Right ventricle myocardium superior (tissue), 1 donor: ENCODE measurements around the gene RASGRF2. TPM values are rescaled to one million over a fixed set of nuclear protein-coding genes. Genes with fewer than 3 reads are reported as not detected.

ENCODE experiments used
- ATAC-seq: fragments of 200-7000 bp; cut with Tn5 transposase; one replicate; pipeline ENCODE4 v1.9.1; 2020; ENCODE audit warnings: mild to moderate bottlenecking; ENCODE audit not compliant: poor library complexity
- DNase-seq: peaks from one replicate; pipeline ENCODE4 v3.0.0-alpha.2; 2020
- intact Hi-C: fragments of 100-400 bp; cut with DNase I; formaldehyde crosslinking; loops from one replicate; pipeline ENCODE4 v1.11.2; 2022
- total RNA-seq: library from RNA; stranded (reverse); fragmentation: NEBNext Ultra II Directional; extraction: Animal tissue kit (Norgen Biotek cat#: 25700); gene quantifications from one replicate; pipeline ENCODE4 v1.2.1, GENCODE V29; 2021
- donor health status: DM: no; HTN: yes; CAD: no; lungs with severe emphysema.

RASGRF2 gene
- total RNA-seq, 1 donor from 2014 or later = 6.4 TPM

DNA sequence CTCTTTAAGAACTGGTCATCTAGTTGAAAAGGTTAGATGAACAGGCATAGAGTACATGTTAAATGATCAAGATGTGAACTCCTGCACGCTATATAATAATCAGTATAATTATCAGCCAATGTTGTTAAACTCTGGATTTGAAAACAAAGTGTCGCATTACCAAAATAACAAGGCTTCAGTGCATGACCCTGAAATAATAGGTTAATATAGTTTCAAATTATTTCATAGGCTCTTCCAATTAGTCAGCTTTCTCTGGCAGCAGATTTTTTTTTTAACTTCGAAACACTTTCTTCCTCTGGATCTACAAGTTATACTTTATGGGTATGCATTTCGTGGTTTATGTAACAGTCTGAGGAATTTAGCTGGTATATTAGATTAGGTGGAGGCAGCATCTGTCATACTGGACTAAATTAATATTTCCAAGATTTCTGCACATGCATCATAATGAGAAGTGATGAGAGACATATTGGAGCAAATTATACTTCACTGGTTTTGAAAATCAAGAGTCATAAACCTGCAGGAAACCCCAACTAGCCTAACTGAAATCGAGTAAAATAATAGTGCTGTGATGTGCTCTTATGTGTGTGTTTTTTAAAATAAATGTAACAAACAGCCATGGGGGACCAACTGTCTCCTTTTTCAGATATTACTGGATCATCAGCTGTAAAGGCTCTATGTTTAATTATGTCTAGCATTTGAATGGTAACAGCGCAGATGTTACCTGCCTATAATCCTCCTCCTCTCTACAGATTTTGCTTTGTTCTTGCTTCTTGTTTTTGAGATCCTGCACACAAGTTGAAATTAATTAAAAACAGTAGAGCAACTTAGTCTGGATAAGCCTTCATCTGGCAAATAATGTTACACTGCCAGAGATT lies 187.1 kb downstream of the RASGRF2 start:
- intact Hi-C loops = no loop called here
- ATAC-seq = no peak
- no peak for DNase-seq

DNA sequence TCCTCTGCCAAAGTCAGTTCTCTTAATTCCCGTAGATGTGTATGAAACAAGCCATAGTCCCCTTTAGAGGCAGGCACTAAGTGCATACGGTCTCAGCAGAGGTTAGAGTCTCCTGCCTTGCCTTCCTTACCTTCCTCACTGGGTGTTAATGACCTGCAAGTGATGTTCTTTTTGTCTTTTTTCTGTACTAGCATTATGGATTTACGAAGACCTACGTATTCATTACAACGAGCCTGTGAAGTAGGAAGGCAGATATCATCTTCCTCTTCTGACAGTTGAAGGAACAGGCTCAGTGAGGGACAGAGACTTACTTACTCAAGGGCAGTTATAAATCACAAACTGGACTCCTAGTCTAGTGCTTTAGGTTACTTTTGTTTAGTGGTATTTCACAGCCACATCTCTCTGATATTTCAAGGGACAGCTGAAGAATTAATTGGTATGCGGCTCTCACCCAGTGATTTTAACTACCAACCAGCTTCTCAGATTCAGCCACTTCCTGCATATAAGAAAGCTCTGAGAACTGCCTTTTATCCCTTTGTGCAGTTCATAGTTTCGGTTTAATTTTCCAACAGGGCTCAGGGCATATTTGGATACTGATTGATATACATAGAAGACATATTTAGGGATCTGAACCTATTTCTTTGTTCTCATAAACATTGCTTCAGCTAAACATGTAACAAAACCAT lies 187.9 kb downstream of the RASGRF2 start:
- DNase-seq = no peak

DNA sequence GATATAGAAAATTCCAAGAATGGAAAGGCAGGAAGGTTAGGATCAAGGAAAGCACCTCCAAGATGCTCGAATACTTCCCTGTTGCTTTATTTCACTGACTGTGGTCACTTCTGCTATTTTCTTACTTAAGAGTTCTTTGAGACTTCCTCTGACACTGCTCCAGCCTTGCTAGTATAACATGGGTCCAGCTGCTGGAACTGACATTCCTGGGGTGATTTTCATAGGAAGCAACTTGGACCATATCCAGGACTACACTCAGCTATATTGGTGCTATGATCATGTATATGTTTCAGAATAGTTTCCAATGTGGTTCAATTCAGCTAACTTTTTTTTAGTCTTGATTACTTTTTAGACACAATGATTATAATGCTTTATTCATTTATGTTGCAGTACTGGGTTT lies 191.4 kb downstream of the RASGRF2 start:
- ATAC-seq (no peak), DNase-seq (no peak)
- intact Hi-C loops = no loop called here

More for the DNA sequence above, 187.9 kb downstream of the RASGRF2 start:
- no peak for ATAC-seq
- intact Hi-C loops = no loop called here

DNA sequence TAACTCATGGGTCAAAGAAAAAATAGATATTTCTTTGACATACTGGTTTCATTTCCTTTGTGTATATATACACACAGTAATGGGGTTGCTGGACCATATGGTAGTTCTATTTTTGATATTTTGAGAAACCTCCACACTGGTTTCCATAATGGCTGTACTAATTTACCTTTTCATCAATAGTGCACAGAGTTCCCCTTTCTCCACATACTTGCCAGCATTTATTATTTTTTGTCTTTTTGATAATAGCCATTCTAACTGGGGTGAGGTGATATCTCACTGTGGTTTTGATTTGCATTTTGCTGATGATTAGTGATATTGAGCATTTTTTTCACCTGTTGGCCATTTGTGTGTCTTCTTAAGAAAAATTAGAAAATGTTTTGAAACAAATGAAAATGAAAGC lies 194.6 kb downstream of the RASGRF2 start:
- no peak for ATAC-seq
- no peak for DNase-seq
- intact Hi-C loops = no loop called here

GRCh38 chr5:81156732-81157131 lies 196.6 kb downstream of the RASGRF2 start:
- DNase-seq (no peak), ATAC-seq (no peak)
- intact Hi-C loops = no loop called here

DNA sequence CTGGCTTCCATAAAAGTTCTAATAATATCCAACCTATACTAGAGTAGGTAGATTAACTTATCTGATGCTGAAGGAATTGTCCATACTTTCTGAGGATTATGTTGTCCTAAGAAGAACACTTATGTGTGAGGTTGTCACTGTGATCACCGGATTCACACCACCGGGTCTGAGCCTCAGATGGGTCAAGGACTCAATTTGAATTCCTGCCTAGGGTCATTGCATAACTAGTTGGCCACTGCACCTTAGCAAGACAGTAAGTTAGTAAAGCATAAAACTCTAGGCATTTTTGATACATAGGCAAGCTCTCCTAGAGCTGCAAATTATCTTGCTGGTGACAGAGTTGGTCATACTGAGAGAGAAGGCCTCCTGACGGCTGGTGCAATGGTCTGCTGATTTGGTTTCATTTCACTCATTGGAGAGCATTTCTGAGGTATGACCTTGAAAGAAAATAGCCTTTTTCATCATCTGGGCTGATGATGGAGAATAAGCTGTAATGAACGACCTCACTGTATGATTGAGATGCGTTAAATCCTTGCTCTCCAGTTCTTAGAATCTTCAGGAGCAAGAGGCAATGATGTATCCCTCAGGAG lies 200.9 kb downstream of the RASGRF2 start:
- DNase-seq (no peak), ATAC-seq (no peak)
- intact Hi-C loops = loop anchor here (10.0 kb wide), 1 partner anchor 366 kb away; no protein-coding TSS in a partner anchor

GRCh38 chr5:81162501-81162900 lies 202.3 kb downstream of the RASGRF2 start:
- intact Hi-C loops = loop anchor here (10.0 kb wide), 1 partner anchor 368 kb away; no protein-coding TSS in a partner anchor
- DNase-seq (no peak), ATAC-seq (no peak)

DNA sequence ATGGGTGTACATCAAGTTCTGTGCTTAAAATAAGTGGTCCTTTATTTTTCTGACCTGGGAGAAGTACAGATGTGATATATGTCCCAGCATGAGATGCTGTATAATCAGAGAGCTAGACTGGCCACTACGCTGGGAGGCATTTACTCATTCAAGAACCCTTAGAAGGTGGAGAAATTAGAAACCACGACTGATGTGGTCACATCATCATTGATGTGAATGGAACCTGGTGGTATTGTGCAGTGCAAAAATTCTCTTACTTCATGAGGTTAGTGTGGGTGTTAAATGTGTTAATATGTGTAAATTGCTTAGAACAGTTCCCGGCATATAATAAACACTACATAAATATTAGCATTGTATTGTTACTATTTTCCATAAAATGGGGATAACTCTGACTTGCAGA lies 203.5 kb downstream of the RASGRF2 start:
- no peak for DNase-seq
- intact Hi-C loops = loop anchor here (10.0 kb wide), 1 partner anchor 369 kb away; no protein-coding TSS in a partner anchor
- ATAC-seq = no peak

DNA sequence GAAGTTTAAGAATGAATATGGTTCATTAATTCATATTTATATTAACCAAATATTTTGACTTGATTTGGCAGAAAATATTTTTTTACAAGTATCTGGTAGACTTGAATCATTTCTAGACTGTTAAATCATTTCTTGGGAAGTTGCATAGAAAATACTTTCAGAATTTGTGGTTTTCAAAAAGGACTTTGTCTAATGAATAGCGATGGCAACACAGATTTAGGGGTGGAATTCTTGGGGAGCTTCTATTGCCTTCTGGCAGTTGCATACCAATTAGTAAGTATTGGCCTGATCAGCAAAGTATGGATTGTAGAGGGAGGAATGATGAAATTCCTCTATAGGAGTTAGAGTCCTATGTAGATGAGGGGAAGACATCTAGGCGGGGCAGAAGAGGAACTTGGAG lies 204.3 kb downstream of the RASGRF2 start:
- DNase-seq (no peak), ATAC-seq (no peak)
- intact Hi-C loops = loop anchor here (10.0 kb wide), 1 partner anchor 370 kb away; no protein-coding TSS in a partner anchor

DNA sequence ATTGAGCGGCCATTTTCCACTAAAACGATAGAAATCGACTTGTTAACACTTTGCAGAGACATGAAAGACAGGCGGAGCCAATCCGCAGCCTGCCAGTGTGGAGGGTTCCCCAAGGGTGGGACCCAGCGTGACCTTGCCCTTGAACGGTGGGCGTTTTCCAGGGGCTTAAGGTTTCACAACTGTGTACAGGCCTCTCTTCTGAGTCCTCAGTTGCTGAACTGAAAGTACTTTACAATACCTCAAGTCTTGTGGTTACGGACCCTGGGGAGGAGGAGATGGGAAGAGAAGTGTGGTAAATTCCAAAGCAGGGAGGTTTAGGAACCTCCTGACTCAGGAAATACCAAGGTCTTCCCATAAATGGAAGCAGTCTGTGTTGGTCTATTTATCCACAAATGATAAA lies 204.8 kb downstream of the RASGRF2 start:
- ATAC-seq = no peak
- intact Hi-C loops = loop anchor here (10.0 kb wide), 1 partner anchor 370 kb away; no protein-coding TSS in a partner anchor
- no peak for DNase-seq

DNA sequence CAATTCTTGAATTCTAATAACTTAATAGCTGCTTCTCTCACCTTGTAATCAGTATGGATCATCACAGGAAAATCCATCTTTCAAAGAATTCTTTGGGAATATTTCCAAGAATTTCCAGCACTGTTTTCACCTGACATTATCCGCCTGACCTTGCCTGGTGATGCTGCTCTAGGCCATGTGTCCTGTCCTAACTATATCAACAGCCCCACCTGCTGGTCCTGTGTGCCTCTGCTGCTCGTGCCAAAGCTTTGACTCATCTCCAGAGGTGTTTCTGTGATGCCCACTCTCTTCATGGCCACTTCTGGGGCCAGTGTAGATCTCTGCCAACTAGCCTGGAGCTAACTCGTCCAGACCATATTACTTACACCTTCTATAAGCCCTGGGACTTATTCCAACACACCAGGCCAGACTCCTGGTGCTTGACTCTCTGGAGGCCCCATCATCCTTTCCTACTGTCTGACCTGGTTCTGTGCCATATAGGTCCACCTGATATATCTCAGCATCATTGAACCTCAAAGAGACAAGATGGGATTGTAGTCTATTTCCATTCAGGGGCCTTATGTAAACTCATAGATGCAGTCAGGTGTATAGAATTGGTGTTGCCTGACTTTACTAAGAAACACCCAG lies 205.4 kb downstream of the RASGRF2 start:
- intact Hi-C loops = loop anchor here (10.0 kb wide), 1 partner anchor 371 kb away; no protein-coding TSS in a partner anchor
- ATAC-seq = peak; percentile 53
- peak; percentile 61 for DNase-seq

DNA sequence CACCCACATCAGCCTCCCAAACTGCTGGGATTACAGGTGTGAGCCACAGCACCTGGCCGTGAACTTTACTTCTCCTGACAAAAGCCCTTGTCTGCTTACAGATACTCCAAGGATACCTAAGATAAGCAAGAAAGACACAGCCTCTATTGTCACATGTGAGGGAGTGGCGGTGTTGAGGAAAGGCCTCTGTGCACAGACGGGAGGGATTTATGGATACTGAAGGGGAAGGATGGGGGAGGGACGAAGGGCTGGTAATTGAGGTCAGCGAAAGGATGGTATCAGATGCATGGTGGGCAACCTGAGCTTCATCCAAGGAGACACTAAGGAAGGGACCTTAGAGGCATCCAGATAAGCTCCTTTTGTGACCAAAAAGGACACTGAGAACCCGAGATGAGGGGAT lies 206.3 kb downstream of the RASGRF2 start:
- intact Hi-C loops = loop anchor here (10.0 kb wide), 1 partner anchor 372 kb away; no protein-coding TSS in a partner anchor
- no peak for ATAC-seq
- no peak for DNase-seq

GRCh38 chr5:81167078-81167477 lies 206.9 kb downstream of the RASGRF2 start:
- intact Hi-C loops = loop anchor here (10.0 kb wide), 1 partner anchor 372 kb away; no protein-coding TSS in a partner anchor
- ATAC-seq = no peak

DNA sequence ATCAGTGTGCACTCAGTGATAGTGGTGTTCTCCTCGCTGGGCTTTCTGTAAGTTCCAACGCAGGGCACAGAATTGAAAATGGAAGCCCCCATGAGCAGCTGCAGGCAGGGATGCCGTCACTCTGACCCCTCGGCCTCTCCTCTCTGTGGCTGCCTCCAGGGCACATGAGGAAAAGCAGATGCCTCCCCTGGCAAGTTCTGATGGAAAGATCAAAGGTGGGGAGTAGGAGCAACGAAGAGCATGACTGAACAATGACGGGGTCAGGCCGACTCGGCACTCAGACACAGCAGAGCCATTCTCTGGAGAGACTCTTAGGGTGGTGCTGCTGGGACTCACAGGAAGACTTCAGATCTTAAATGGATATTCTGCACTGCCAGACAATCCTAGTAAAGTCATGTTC lies 207.4 kb downstream of the RASGRF2 start:
- DNase-seq (no peak), ATAC-seq (no peak)
- intact Hi-C loops = loop anchor here (10.0 kb wide), 1 partner anchor 373 kb away; no protein-coding TSS in a partner anchor

More at GRCh38 chr5:81167078-81167477, 206.9 kb downstream of the RASGRF2 start:
- DNase-seq = no peak

GRCh38 chr5:81169924-81170323 lies 209.8 kb downstream of the RASGRF2 start:
- ATAC-seq = no peak
- intact Hi-C loops = loop anchor here (10.0 kb wide), 1 partner anchor 375 kb away; no protein-coding TSS in a partner anchor
- no peak for DNase-seq

- DNase-seq (no peak), ATAC-seq (no peak)
- intact Hi-C loops = no loop called here
Measured at GRCh38 chr5:81171769-81172168, 211.6 kb downstream of the RASGRF2 start.

- DNase-seq (no peak), ATAC-seq (no peak)
- intact Hi-C loops = no loop called here
Measured at GRCh38 chr5:81172710-81173109, 212.5 kb downstream of the RASGRF2 start.

DNA sequence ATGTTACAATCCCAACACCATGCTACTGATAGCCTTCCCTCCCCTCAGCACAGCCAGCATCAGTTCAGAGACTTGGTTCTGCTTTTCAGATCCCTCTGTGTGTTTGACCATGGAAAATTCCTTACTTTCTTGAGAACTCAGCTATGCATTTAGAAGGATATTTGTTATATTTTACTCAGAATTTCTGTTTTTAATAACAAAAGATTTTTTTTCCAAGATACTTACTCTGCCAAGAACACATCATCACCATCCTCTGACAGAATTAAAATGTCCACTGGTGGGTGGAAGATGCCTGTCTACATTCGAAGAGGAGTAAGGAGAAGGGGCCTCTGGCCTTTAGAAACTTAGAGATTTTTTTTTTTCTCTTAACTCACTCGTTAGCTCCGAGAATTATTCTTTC lies 216.9 kb downstream of the RASGRF2 start:
- intact Hi-C loops = no loop called here
- ATAC-seq (no peak), DNase-seq (no peak)

DNA sequence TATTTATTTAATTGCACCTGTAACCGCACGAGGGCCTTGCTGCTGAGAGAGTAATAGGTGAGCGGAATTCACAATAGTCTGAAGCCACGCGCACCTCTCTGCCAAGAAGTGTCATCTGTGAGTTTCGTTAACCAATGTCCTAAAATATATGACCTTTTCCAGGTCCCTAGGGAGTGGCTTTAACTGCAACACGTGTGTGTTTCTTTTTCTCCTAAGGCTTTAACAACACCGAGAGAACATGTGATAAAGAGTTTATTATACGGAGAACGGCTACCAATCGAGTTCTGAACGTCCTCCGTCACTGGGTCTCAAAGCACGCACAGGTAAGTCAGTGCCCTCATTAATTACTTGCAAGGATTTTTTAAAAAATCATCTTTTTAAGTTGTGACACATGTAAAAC lies 219.8 kb downstream of the RASGRF2 start:
- no peak for ATAC-seq
- no peak for DNase-seq
- intact Hi-C loops = no loop called here
